Neural progenitor cell (in vitro differentiated cells): ENCODE measurements around the gene ZNF564. TPM values are rescaled to one million over a fixed set of nuclear protein-coding genes. Genes with fewer than 3 reads are reported as not detected.

Source experiments
- DNase-seq: peaks from one replicate; pipeline ENCODE4 v3.0.0-alpha.2; 2016; ENCODE audit warnings: low spot score
- H2AFZ ChIP-seq: fragments of 200-600 bp; sonication (generic); replicated peaks from 2 replicates; pipeline ENCODE4 v1.6.1; 2016; ENCODE audit warnings: antibody characterized with exemption
- H3F3A ChIP-seq: fragments of 200-600 bp; sonication (generic); 2 replicates; pipeline ENCODE4 v1.6.1; 2016; ENCODE audit warnings: antibody characterized with exemption, low read depth
- H3K27ac ChIP-seq: fragments of 200-600 bp; sonication (generic); 2 replicates; pipeline ENCODE4 v1.5.1; 2016; ENCODE audit warnings: mild to moderate bottlenecking
- H3K27me3 ChIP-seq: fragments of 200-600 bp; sonication (generic); 2 replicates; pipeline ENCODE4 v1.6.1; 2016; ENCODE audit warnings: mild to moderate bottlenecking, moderate library complexity
- H3K36me3 ChIP-seq: fragments of 200-600 bp; sonication (generic); 2 replicates; pipeline ENCODE4 v1.5.1; 2016
- H3K4me1 ChIP-seq: fragments of 200-600 bp; sonication (generic); 2 replicates; pipeline ENCODE4 v1.6.1; 2016; ENCODE audit warnings: mixed run types
- H3K4me2 ChIP-seq: fragments of 200-600 bp; sonication (generic); 2 replicates; pipeline ENCODE4 v1.6.1; 2016
- H3K4me3 ChIP-seq: fragments of 200-600 bp; sonication (generic); 2 replicates; pipeline ENCODE4 v1.5.1; 2016
- H3K79me2 ChIP-seq: fragments of 200-600 bp; sonication (generic); 2 replicates; pipeline ENCODE4 v1.6.1; 2016; ENCODE audit warnings: low read depth
- H3K9ac ChIP-seq: fragments of 200-600 bp; sonication (generic); 2 replicates; pipeline ENCODE4 v1.6.1; 2016
- H3K9me3 ChIP-seq: fragments of 200-600 bp; sonication (generic); 2 replicates; pipeline ENCODE4 v1.5.1; 2016; ENCODE audit warnings: low read depth
- H4K20me1 ChIP-seq: fragments of 200-600 bp; sonication (generic); 2 replicates; pipeline ENCODE4 v1.6.1; 2016; ENCODE audit warnings: low read depth
- H3K27ac Mint-ChIP-seq: 3 replicates; pipeline ENCODE4 v1.8.0; 2021; ENCODE audit warnings: mixed read lengths
- H3K27me3 Mint-ChIP-seq: 2 replicates; pipeline ENCODE4 v1.8.0; 2022; ENCODE audit warnings: low read depth, mild to moderate bottlenecking, inconsistent platforms, moderate library complexity, mixed read lengths; ENCODE audit not compliant: insufficient read depth
- H3K36me3 Mint-ChIP-seq: 3 replicates; pipeline ENCODE4 v1.8.0; 2021; ENCODE audit warnings: mixed read lengths
- H3K4me1 Mint-ChIP-seq: 3 replicates; pipeline ENCODE4 v1.8.0; 2021; ENCODE audit warnings: mixed read lengths
- H3K4me3 Mint-ChIP-seq: 3 replicates; pipeline ENCODE4 v1.8.0; 2021; ENCODE audit warnings: mild to moderate bottlenecking, moderate library complexity, mixed read lengths
- H3K9me3 Mint-ChIP-seq: 3 replicates; pipeline ENCODE4 v1.8.0; 2020; ENCODE audit warnings: mixed read lengths
- EZH2 ChIP-seq: fragments of 200-600 bp; sonication (generic); IDR thresholded peaks from 2 replicates; pipeline ENCODE4 v1.6.1; 2017; ENCODE audit warnings: antibody characterized with exemption, mild to moderate bottlenecking, moderate library complexity
- EZH2phosphoT487 ChIP-seq: fragments of 200-600 bp; sonication (generic); IDR thresholded peaks from 2 replicates; pipeline ENCODE4 v1.6.1; 2017; ENCODE audit warnings: antibody characterized with exemption
- total RNA-seq: library from RNA; depleted of rRNA; stranded (reverse); fragments of >200 nt; gene quantifications from 2 replicates; pipeline ENCODE4 v1.2.3, GENCODE V29; 2015; ENCODE audit warnings: low replicate concordance
- TF ChIP-seq, protein P1 (sequence below): fragments of 200-600 bp; sonication (generic); IDR thresholded peaks from 2 replicates; pipeline ENCODE4 v1.5.1; 2017; ENCODE audit warnings: antibody characterized with exemption, mild to moderate bottlenecking

ZNF564 gene
- total RNA-seq, 1 donor from 2014 or later = 13.9 TPM

DNA sequence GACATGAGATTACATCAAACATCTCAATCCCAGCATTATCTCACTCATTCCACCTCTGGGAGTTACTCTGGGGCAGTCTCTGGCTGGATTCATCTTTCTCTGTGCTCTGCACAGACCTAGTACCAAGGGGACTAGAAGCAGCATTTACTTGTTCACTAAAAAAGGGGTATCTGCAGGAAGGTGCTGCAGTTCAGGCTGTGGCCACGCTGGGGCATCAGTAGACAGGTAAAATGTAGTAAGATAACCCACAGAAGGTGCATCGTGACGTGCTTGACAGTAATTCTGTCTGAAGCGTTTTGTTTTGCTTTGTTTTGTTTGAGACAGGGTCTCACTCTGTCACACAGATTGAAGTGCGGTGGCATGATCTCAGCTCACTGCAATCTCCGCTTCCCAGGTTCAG is 29.3 kb downstream of the ZNF564 start:
- H3K4me1 ChIP-seq = no peaks in the 10 kb centered on the region
- H3K9ac ChIP-seq = no peak overlapping the region
- no peak for DNase-seq
- no peak overlapping the region for H3K4me2 ChIP-seq
- peaks cover 7% of the 10 kb centered on the region for H3F3A ChIP-seq
- no peak overlapping the region for H3K27ac ChIP-seq
- peaks cover 16% of the 10 kb centered on the region for H3K27me3 Mint-ChIP-seq
- H3K4me3 ChIP-seq = no peak overlapping the region
- no peaks in the 10 kb centered on the region for H4K20me1 ChIP-seq
- peaks cover 46% of the 10 kb centered on the region for H3K9me3 ChIP-seq
- no peaks in the 10 kb centered on the region for H3K4me1 Mint-ChIP-seq
- H2AFZ ChIP-seq = no peak overlapping the region
- H3K36me3 ChIP-seq = peaks cover 28% of the 10 kb centered on the region
- no peak overlapping the region for H3K4me3 Mint-ChIP-seq
- H3K27ac Mint-ChIP-seq = no peak overlapping the region
- H3K79me2 ChIP-seq = no peaks in the 10 kb centered on the region
- TF ChIP-seq EZH2phosphoT487 (no peak), EZH2 (no peak)
- TF ChIP-seq, protein P1, sequence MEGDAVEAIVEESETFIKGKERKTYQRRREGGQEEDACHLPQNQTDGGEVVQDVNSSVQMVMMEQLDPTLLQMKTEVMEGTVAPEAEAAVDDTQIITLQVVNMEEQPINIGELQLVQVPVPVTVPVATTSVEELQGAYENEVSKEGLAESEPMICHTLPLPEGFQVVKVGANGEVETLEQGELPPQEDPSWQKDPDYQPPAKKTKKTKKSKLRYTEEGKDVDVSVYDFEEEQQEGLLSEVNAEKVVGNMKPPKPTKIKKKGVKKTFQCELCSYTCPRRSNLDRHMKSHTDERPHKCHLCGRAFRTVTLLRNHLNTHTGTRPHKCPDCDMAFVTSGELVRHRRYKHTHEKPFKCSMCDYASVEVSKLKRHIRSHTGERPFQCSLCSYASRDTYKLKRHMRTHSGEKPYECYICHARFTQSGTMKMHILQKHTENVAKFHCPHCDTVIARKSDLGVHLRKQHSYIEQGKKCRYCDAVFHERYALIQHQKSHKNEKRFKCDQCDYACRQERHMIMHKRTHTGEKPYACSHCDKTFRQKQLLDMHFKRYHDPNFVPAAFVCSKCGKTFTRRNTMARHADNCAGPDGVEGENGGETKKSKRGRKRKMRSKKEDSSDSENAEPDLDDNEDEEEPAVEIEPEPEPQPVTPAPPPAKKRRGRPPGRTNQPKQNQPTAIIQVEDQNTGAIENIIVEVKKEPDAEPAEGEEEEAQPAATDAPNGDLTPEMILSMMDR = peak; percentile 16
- peaks cover 85% of the 10 kb centered on the region for H3K9me3 Mint-ChIP-seq
- H3K27me3 ChIP-seq = peaks cover 10% of the 10 kb centered on the region
- H3K36me3 Mint-ChIP-seq = peaks cover 67% of the 10 kb centered on the region

DNA sequence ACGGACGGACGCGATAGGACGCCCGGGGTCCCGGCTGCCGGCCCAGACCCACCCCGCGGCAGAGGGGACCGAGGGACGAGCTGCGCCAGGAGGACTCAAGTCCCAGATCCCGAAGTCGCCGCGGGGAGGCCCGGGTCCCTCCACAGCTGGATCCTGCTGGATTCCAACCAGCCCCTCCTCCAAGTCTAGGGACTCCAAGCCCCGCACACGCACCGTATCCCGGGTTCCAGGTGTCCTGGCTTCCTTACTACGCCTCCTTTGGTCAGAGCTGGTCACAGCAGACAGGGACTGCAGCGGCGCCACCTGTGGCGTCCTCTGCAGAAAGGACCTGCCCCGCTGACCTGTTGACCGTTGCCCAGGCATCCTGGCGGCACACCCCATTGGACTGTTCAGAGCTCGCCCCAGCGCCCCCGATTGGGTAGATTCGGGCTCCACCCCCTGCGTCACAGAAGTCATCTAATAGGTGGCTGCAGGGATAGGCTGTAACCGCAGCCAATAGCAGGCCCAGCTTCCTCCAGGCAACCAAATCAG is 37.7 kb downstream of the ZNF564 start:
- no peaks in the 10 kb centered on the region for H3K4me1 Mint-ChIP-seq
- Histone ChIP-seq H3K36me3 (no peaks in the 10 kb centered on the region), H2AFZ (no peak overlapping the region), H3K79me2 (no peaks in the 10 kb centered on the region), H3K4me2 (no peak overlapping the region), H3K9ac (no peak overlapping the region), H3K27ac (no peak overlapping the region), H4K20me1 (no peaks in the 10 kb centered on the region), H3F3A (no peaks in the 10 kb centered on the region), H3K4me1 (no peaks in the 10 kb centered on the region), H3K27me3 (no peaks in the 10 kb centered on the region), H3K9me3 (no peaks in the 10 kb centered on the region), H3K4me3 (no peak overlapping the region)
- H3K27me3 Mint-ChIP-seq = peaks cover 14% of the 10 kb centered on the region
- peaks cover 68% of the 10 kb centered on the region for H3K9me3 Mint-ChIP-seq
- peaks cover 25% of the 10 kb centered on the region for H3K36me3 Mint-ChIP-seq
- no peak for TF ChIP-seq EZH2
- TF ChIP-seq, protein P1 = no peak
- TF ChIP-seq EZH2phosphoT487 = no peak
- H3K27ac Mint-ChIP-seq = no peak overlapping the region
- no peak overlapping the region for H3K4me3 Mint-ChIP-seq
- no peak for DNase-seq

DNA sequence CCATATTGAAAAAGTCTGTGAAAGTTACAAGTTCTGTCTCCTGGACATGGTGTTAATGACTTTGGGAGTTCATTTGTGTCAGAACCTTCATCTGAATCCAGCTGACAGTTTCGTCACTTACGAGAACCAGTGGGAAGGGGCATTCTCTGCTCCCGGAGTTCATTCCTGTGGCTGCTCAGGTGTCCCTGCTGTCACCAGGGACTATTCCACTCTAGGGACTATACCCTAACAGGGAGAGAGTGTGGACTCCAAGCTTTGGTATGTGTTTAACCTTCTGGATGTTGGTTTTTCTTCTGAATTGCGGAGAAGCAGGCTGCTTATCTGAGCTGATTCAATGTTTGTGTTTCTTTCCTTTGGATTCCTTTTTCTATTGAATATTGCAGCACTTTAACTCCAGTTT is 54.2 kb downstream of the ZNF564 start:
- Mint-ChIP-seq H3K27me3 (peaks cover 10% of the 10 kb centered on the region), H3K9me3 (peaks cover 45% of the 10 kb centered on the region), H3K4me1 (peaks cover 3% of the 10 kb centered on the region), H3K36me3 (peaks cover 14% of the 10 kb centered on the region), H3K27ac (no peak overlapping the region), H3K4me3 (no peak overlapping the region)
- no peaks in the 10 kb centered on the region for H3K9me3 ChIP-seq
- H3K4me1 ChIP-seq = no peaks in the 10 kb centered on the region
- no peaks in the 10 kb centered on the region for H3K36me3 ChIP-seq
- peaks cover 6% of the 10 kb centered on the region for H3F3A ChIP-seq
- peaks cover 5% of the 10 kb centered on the region for H3K27me3 ChIP-seq
- H3K9ac ChIP-seq = no peak overlapping the region
- no peak overlapping the region for H3K27ac ChIP-seq
- no peak overlapping the region for H3K4me3 ChIP-seq
- TF ChIP-seq EZH2phosphoT487 (no peak), EZH2 (no peak)
- TF ChIP-seq, protein P1 = no peak
- no peaks in the 10 kb centered on the region for H3K79me2 ChIP-seq
- H2AFZ ChIP-seq = no peak overlapping the region
- no peak for DNase-seq
- no peaks in the 10 kb centered on the region for H4K20me1 ChIP-seq
- H3K4me2 ChIP-seq = no peak overlapping the region
